ENCODE measurements around the gene PRPSAP1.

Gene PRPSAP1

GRCh38 chr17:76314392-76315227 is 39.1 kb downstream of the PRPSAP1 start:
- CTCF ChIA-PET: interaction anchor here (0.8 to 1.9 kb wide), 3 partner anchors 11 to 158 kb away, joined by 3 to 5 read pairs (median 4); no protein-coding TSS in a partner anchor
- H3K4me3 ChIP-seq (ENCODE audit: low read depth, low read length): no peak overlapping the region
- POLR2A ChIA-PET: no interaction called here
- H3K36me3 ChIP-seq (ENCODE audit: control insufficient read depth in 2 of 2, insufficient read depth in 1 of 2, low read length in 2 of 2): peaks cover 52 to 67% of the 10 kb centered on the region in 2 experiments
- H3K4me1 ChIP-seq (ENCODE audit: control insufficient read depth, insufficient read depth, low read length): no peaks in the 10 kb centered on the region
- no peak overlapping the region for H3K27ac ChIP-seq (ENCODE audit: extremely low read depth, low read depth, low read length)
- no peaks in the 10 kb centered on the region for H3K9me3 ChIP-seq (ENCODE audit: control insufficient read depth, insufficient read depth, low read depth, low read length)
- TF ChIP-seq ZNF560 (tag by site-specific recombination; IDR thresholded peaks at IDR 0.05; ENCODE audit: borderline replicate concordance) (no peak), ZNF121 (tag by site-specific recombination; IDR thresholded peaks at IDR 0.05) (peak; percentile 95), KLF17 (tag by site-specific recombination; IDR thresholded peaks at IDR 0.05) (no peak)

- TF ChIP-seq CTCF (tag by site-specific recombination; IDR thresholded peaks at IDR 0.05) (no peak), HOXA7 (CRISPR knock-in tag; IDR thresholded peaks at IDR 0.05; ENCODE audit: borderline replicate concordance) (no peak)
- Histone ChIP-seq H3K4me1 (ENCODE audit: control insufficient read depth, insufficient read depth, low read length) (no peaks in the 10 kb centered on the region), H3K36me3 (ENCODE audit: control insufficient read depth in 2 of 2, insufficient read depth in 1 of 2, low read length in 2 of 2) (peaks cover 48 to 66% of the 10 kb centered on the region in 2 experiments), H3K27ac (ENCODE audit: extremely low read depth, low read depth, low read length) (no peak overlapping the region), H3K4me3 (ENCODE audit: low read depth, low read length) (no peak overlapping the region), H3K9me3 (ENCODE audit: control insufficient read depth, insufficient read depth, low read depth, low read length) (no peaks in the 10 kb centered on the region)
- ChIA-PET CTCF (interaction anchor here (1.1 kb wide), 2 partner anchors 25 to 85 kb away, joined by 3 to 10 read pairs; no protein-coding TSS in a partner anchor), POLR2A (no interaction called here)
These were observed 41.0 kb downstream of the PRPSAP1 start for GRCh38 chr17:76312735-76313134.

GRCh38 chr17:76309461-76309860 is 44.3 kb downstream of the PRPSAP1 start:
- CTCF ChIA-PET: interaction anchor here (0.6 to 16.6 kb wide), 4 partner anchors 9 to 198 kb away, joined by 3 to 244 read pairs (median 10); no protein-coding TSS in a partner anchor
- H3K36me3 ChIP-seq (ENCODE audit: control insufficient read depth in 2 of 2, insufficient read depth in 1 of 2, low read length in 2 of 2): peaks cover 35 to 56% of the 10 kb centered on the region in 2 experiments
- POLR2A ChIA-PET: no interaction called here
- H3K27ac ChIP-seq (ENCODE audit: extremely low read depth, low read depth, low read length): no peak overlapping the region
- H3K4me1 ChIP-seq (ENCODE audit: control insufficient read depth, insufficient read depth, low read length): no peaks in the 10 kb centered on the region
- no peaks in the 10 kb centered on the region for H3K9me3 ChIP-seq (ENCODE audit: control insufficient read depth, insufficient read depth, low read depth, low read length)
- H3K4me3 ChIP-seq (ENCODE audit: low read depth, low read length): no peak overlapping the region
- TF ChIP-seq GLIS2 (tag by site-specific recombination; IDR thresholded peaks at IDR 0.05) (no peak), ATF2 (tag by site-specific recombination; IDR thresholded peaks at IDR 0.05; ENCODE audit: low read depth) (no peak), ZNF701 (tag by site-specific recombination; IDR thresholded peaks at IDR 0.05) (no peak), ZNF747 (tag by site-specific recombination; IDR thresholded peaks at IDR 0.05) (no peak), SCRT1 (tag by site-specific recombination; IDR thresholded peaks at IDR 0.05; ENCODE audit: borderline replicate concordance) (no peak), WT1 (tag by site-specific recombination; IDR thresholded peaks at IDR 0.05) (no peak), ZNF2 (tag by site-specific recombination; IDR thresholded peaks at IDR 0.05) (no peak), MEIS1 (CRISPR knock-in tag; IDR thresholded peaks at IDR 0.05; ENCODE audit: borderline replicate concordance) (no peak), ZNF366 (tag by site-specific recombination; conservative IDR thresholded peaks at IDR 0.05) (no peak), ZNF707 (tag by site-specific recombination; IDR thresholded peaks at IDR 0.05) (no peak), ZFP37 (tag by site-specific recombination; IDR thresholded peaks at IDR 0.05) (no peak), ZBTB20 (tag by site-specific recombination; IDR thresholded peaks at IDR 0.05) (no peak), SP7 (tag by site-specific recombination; IDR thresholded peaks at IDR 0.05) (no peak), ZNF792 (tag by site-specific recombination; IDR thresholded peaks at IDR 0.05) (no peak), KLF16 (tag by site-specific recombination; IDR thresholded peaks at IDR 0.05) (no peak)
- TF ChIP-seq, protein P1, sequence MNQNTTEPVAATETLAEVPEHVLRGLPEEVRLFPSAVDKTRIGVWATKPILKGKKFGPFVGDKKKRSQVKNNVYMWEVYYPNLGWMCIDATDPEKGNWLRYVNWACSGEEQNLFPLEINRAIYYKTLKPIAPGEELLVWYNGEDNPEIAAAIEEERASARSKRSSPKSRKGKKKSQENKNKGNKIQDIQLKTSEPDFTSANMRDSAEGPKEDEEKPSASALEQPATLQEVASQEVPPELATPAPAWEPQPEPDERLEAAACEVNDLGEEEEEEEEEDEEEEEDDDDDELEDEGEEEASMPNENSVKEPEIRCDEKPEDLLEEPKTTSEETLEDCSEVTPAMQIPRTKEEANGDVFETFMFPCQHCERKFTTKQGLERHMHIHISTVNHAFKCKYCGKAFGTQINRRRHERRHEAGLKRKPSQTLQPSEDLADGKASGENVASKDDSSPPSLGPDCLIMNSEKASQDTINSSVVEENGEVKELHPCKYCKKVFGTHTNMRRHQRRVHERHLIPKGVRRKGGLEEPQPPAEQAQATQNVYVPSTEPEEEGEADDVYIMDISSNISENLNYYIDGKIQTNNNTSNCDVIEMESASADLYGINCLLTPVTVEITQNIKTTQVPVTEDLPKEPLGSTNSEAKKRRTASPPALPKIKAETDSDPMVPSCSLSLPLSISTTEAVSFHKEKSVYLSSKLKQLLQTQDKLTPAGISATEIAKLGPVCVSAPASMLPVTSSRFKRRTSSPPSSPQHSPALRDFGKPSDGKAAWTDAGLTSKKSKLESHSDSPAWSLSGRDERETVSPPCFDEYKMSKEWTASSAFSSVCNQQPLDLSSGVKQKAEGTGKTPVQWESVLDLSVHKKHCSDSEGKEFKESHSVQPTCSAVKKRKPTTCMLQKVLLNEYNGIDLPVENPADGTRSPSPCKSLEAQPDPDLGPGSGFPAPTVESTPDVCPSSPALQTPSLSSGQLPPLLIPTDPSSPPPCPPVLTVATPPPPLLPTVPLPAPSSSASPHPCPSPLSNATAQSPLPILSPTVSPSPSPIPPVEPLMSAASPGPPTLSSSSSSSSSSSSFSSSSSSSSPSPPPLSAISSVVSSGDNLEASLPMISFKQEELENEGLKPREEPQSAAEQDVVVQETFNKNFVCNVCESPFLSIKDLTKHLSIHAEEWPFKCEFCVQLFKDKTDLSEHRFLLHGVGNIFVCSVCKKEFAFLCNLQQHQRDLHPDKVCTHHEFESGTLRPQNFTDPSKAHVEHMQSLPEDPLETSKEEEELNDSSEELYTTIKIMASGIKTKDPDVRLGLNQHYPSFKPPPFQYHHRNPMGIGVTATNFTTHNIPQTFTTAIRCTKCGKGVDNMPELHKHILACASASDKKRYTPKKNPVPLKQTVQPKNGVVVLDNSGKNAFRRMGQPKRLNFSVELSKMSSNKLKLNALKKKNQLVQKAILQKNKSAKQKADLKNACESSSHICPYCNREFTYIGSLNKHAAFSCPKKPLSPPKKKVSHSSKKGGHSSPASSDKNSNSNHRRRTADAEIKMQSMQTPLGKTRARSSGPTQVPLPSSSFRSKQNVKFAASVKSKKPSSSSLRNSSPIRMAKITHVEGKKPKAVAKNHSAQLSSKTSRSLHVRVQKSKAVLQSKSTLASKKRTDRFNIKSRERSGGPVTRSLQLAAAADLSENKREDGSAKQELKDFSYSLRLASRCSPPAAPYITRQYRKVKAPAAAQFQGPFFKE (tag by site-specific recombination; IDR thresholded peaks at IDR 0.05; ENCODE audit: borderline replicate concordance): no peak

Measured in HEK293 (cell line).